K562 (cell line): ENCODE measurements around the gene MTF1. TPM values are rescaled to one million over a fixed set of nuclear protein-coding genes. Genes with fewer than 3 reads are reported as not detected.

Experiments used
- CREM ChIP-seq: IDR thresholded peaks from 2 replicates; pipeline ENCODE4 v1.6.1; 2014; ENCODE audit warnings: antibody characterized with exemption, low read depth
- CTBP1 ChIP-seq: fragments of 450-650 bp; IDR thresholded peaks from 2 replicates; pipeline ENCODE4 v1.6.1; 2016; ENCODE audit warnings: borderline replicate concordance
- EP300 ChIP-seq: IDR thresholded peaks from 2 replicates; pipeline ENCODE4 v1.6.1; 2012; ENCODE audit warnings: low read length, improper control_type of control experiment
- EP400 ChIP-seq: fragments of 450-650 bp; IDR thresholded peaks from 2 replicates; pipeline ENCODE4 v1.6.1; 2017; ENCODE audit warnings: antibody characterized with exemption, mild to moderate bottlenecking, moderate library complexity
- ESRRB ChIP-seq: fragments of 250-450 bp; sonication (Bioruptor Pico); IDR thresholded peaks from 2 replicates; pipeline ENCODE4 v1.5.0; 2020; ENCODE audit warnings: mild to moderate bottlenecking, moderate library complexity, borderline replicate concordance
- EWSR1 ChIP-seq: fragments of 450-650 bp; IDR thresholded peaks from 2 replicates; pipeline ENCODE4 v1.6.1; 2018; ENCODE audit warnings: borderline replicate concordance, mild to moderate bottlenecking, low read depth, moderate library complexity; ENCODE audit not compliant: partially characterized antibody
- EZH2 ChIP-seq: IDR thresholded peaks from 2 replicates; pipeline ENCODE4 v1.6.1; 2012; ENCODE audit warnings: low read depth, mild to moderate bottlenecking, inconsistent platforms, low read length, borderline replicate concordance
- GTF2A2 ChIP-seq: IDR thresholded peaks from 2 replicates; pipeline ENCODE4 v1.6.1; 2016; ENCODE audit warnings: mild to moderate bottlenecking, missing genetic modification characterization, missing compliant biosample characterization
- HNRNPK ChIP-seq: fragments of 200-400 bp; formaldehyde crosslinking; IDR thresholded peaks from one replicate; pipeline ENCODE4 v1.6.1; 2018; ENCODE audit warnings: mild to moderate bottlenecking, low read depth, low read length; ENCODE audit not compliant: poor library complexity, severe bottlenecking
- KLF1 ChIP-seq: fragments of 450-650 bp; IDR thresholded peaks from 2 replicates; pipeline ENCODE4 v1.6.1; 2016; ENCODE audit warnings: missing genetic modification characterization, missing compliant biosample characterization
- MCM2 ChIP-seq: fragments of 450-650 bp; IDR thresholded peaks from 2 replicates; pipeline ENCODE4 v1.6.1; 2017; ENCODE audit warnings: low read depth, mild to moderate bottlenecking
- MCM3 ChIP-seq: fragments of 450-650 bp; IDR thresholded peaks from 2 replicates; pipeline ENCODE4 v1.6.1; 2016
- MEF2D ChIP-seq: conservative IDR thresholded peaks from 2 replicates; pipeline ENCODE4 v1.6.1; 2016; ENCODE audit warnings: low read depth, missing genetic modification characterization, missing compliant biosample characterization
- POLR3A ChIP-seq: IDR thresholded peaks from 2 replicates; pipeline ENCODE4 v1.6.1; 2011; ENCODE audit warnings: borderline replicate concordance, mild to moderate bottlenecking, moderate library complexity; ENCODE audit not compliant: insufficient read length, insufficient read depth; ENCODE audit errors: extremely low read depth
- STAT5B ChIP-seq: fragments of 250-450 bp; sonication (Bioruptor Pico); IDR thresholded peaks from 2 replicates; pipeline ENCODE4 v1.8.0; 2021; ENCODE audit warnings: mild to moderate bottlenecking, inconsistent platforms
- ZNF12 ChIP-seq: sonication (generic); formaldehyde crosslinking; IDR thresholded peaks from 2 replicates; pipeline ENCODE4 v1.4.0; 2020; ENCODE audit warnings: mild to moderate bottlenecking, missing genetic modification reagents
- ZNF408 ChIP-seq: fragments of 250-450 bp; sonication (Bioruptor Pico); IDR thresholded peaks from 2 replicates; pipeline ENCODE4 v1.4.0; 2020; ENCODE audit warnings: low read depth, mild to moderate bottlenecking, moderate library complexity
- ZNF561 ChIP-seq: fragments of 450-650 bp; formaldehyde crosslinking; conservative IDR thresholded peaks from 2 replicates; pipeline ENCODE4 v1.4.0; 2020; ENCODE audit warnings: mild to moderate bottlenecking, moderate library complexity
- ZNF584 ChIP-seq: fragments of 200-800 bp; sonication (Bioruptor generic); IDR thresholded peaks from 2 replicates; pipeline ENCODE4 v1.6.1; 2016; ENCODE audit warnings: low read depth, mild to moderate bottlenecking, missing genetic modification characterization, missing compliant biosample characterization
- polyA plus RNA-seq, 8 experiments: library from polyadenylated mRNA; depleted of rRNA in 4 of 8; stranded (reverse) in 5 of 8; unstranded in 3 of 8; fragments of >200 nt; fragmentation: Nextera tagmentation in 2 of 8; fragmentation: Illumina TruSeq in 1 of 8; extraction: Ambion mirVana in 2 of 8; extraction: Trizol in 1 of 8; gene quantifications; 2 replicates each; pipeline versions ENCODE4 v1.2.1 to v1.2.3, GENCODE V29; 2011 to 2014; ENCODE audit warnings: inconsistent platforms in 1 of 8, missing spikeins in 1 of 8
- total RNA-seq, 7 experiments: library from RNA; depleted of rRNA in 6 of 7; stranded (reverse); fragments of >200 nt in 6 of 7; fragmentation: Illumina TruSeq in 2 of 7; extraction: Trizol in 2 of 7; gene quantifications; 2 replicates each; pipeline versions ENCODE4 v1.2.1 to v1.2.3, GENCODE V29; 2011 to 2021; ENCODE audit warnings: low replicate concordance in 1 of 7
- TF ChIP-seq, protein P1 (sequence below): fragments of 450-650 bp; IDR thresholded peaks from 2 replicates; pipeline ENCODE4 v1.6.1; 2016
- TF ChIP-seq, protein P2 (sequence below): fragments of 450-650 bp; IDR thresholded peaks from 2 replicates; pipeline ENCODE4 v1.6.1; 2018; ENCODE audit not compliant: partially characterized antibody

MTF1 gene
- total and polyA plus RNA-seq, 9 of the 15 experiments (the other 6 are each of a cell fraction or from before 2014, with no cell fraction given): 1.1 to 12.2 (median 4.3) TPM

DNA sequence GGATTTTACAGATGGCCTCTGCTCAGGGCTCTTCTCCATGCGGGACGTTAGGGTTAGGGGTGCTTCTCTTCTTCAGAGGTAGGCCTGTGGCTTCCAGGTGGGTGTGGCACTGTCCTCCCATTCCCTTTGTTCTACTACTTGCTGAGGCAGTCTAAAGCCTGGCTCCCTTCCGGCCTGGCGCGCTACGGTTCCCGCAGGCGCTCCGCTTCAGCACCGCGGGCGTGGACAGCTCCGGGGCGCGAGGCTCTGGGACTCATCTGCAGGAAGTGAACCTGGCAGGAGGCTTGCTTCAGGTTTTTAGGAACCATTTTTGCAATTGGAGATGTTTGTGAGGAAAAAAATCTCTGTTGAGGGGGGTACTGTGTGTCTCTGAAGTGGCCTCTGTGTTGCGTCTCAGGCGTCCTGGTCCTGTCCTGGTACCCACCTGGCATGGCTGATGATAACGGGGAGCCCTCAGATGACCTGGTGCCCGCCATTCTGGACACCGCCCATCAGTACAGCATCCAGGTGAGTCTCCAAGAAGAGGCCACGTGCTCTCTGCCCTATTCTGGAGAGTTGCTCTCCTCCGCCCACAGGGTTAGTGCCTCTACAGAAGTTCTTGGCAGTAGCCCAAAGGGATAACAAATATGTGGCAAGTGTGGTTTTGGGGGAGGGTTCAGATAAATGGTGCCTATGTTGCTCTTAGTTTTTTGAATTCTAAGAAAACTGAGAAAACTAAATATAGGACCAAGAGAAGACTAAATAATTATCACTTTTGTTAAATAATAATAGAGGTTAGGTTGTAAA lies 63.9 kb downstream of the MTF1 start (continued):
- TF ChIP-seq, protein P1, sequence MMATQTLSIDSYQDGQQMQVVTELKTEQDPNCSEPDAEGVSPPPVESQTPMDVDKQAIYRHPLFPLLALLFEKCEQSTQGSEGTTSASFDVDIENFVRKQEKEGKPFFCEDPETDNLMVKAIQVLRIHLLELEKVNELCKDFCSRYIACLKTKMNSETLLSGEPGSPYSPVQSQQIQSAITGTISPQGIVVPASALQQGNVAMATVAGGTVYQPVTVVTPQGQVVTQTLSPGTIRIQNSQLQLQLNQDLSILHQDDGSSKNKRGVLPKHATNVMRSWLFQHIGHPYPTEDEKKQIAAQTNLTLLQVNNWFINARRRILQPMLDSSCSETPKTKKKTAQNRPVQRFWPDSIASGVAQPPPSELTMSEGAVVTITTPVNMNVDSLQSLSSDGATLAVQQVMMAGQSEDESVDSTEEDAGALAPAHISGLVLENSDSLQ: no peak
- TF ChIP-seq ZNF12 (CRISPR knock-in tag) (peak; percentile 75; the same call in 1 of the 2 replicates), CTBP1 (peak; percentile 54; the same call in 1 of the 2 replicates), ESRRB (no peak), KLF1 (tag) (no peak), ZNF561 (CRISPR knock-in tag) (no peak), GTF2A2 (tag) (no peak), POLR3A (no peak), MCM3 (no peak), ZNF584 (no peak), CREM (no peak; the same call in 1 of the 2 replicates), HNRNPK (no peak), EWSR1 (no peak), MCM2 (no peak), MEF2D (no peak), EP300 (no peak), EZH2 (no peak), ZNF408 (no peak), EP400 (no peak), STAT5B (CRISPR knock-in tag) (no peak)
- TF ChIP-seq, protein P2, sequence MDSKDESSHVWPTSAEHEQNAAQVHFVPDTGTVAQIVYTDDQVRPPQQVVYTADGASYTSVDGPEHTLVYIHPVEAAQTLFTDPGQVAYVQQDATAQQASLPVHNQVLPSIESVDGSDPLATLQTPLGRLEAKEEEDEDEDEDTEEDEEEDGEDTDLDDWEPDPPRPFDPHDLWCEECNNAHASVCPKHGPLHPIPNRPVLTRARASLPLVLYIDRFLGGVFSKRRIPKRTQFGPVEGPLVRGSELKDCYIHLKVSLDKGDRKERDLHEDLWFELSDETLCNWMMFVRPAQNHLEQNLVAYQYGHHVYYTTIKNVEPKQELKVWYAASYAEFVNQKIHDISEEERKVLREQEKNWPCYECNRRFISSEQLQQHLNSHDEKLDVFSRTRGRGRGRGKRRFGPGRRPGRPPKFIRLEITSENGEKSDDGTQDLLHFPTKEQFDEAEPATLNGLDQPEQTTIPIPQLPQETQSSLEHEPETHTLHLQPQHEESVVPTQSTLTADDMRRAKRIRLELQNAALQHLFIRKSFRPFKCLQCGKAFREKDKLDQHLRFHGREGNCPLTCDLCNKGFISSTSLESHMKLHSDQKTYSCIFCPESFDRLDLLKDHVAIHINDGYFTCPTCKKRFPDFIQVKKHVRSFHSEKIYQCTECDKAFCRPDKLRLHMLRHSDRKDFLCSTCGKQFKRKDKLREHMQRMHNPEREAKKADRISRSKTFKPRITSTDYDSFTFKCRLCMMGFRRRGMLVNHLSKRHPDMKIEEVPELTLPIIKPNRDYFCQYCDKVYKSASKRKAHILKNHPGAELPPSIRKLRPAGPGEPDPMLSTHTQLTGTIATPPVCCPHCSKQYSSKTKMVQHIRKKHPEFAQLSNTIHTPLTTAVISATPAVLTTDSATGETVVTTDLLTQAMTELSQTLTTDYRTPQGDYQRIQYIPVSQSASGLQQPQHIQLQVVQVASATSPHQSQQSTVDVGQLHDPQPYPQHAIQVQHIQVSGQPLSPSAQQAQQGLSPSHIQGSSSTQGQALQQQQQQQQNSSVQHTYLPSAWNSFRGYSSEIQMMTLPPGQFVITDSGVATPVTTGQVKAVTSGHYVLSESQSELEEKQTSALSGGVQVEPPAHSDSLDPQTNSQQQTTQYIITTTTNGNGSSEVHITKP: no peak
